ENCODE measurements around the gene JARID2.

DNA sequence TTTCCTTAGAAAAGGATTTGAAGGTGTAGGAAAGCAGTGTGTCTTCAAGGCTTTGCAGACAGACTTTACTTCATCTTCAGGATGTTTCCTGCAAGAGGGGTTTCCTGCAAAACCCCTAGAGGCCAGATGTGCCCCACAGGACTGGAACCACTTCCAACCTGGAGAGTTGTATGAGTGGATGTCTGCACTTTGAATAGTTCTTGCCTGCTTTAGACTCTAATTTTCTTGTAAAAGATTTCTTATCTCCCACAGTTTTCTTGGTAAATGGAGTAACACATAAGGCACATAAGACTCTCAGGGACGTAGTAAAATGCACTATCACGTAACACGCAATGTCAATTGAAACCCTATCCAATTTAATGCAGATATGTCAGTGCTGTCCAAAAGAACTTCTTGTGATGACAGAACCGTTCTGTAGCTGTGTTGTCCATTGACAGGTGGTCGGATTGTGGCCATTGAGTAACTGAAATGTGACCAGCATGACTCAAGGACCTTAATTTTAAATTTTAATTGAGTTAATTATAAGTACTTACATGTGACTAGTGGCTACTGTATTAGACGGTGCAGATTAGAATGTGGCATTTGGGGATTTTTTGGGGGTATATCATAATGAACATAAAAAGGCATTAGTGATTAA is 118.7 kb downstream of the JARID2 start:
- TF ChIP-seq, protein P1, sequence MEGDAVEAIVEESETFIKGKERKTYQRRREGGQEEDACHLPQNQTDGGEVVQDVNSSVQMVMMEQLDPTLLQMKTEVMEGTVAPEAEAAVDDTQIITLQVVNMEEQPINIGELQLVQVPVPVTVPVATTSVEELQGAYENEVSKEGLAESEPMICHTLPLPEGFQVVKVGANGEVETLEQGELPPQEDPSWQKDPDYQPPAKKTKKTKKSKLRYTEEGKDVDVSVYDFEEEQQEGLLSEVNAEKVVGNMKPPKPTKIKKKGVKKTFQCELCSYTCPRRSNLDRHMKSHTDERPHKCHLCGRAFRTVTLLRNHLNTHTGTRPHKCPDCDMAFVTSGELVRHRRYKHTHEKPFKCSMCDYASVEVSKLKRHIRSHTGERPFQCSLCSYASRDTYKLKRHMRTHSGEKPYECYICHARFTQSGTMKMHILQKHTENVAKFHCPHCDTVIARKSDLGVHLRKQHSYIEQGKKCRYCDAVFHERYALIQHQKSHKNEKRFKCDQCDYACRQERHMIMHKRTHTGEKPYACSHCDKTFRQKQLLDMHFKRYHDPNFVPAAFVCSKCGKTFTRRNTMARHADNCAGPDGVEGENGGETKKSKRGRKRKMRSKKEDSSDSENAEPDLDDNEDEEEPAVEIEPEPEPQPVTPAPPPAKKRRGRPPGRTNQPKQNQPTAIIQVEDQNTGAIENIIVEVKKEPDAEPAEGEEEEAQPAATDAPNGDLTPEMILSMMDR (IDR thresholded peaks at IDR 0.05), result no peak
- TF ChIP-seq EZH2 (IDR thresholded peaks at IDR 0.05) (no peak), EZH2phosphoT487 (IDR thresholded peaks at IDR 0.05) (no peak)
